GM18861 (cell line): Measurements from ENCODE around the gene ZBED2.
"Not testable (repeated sequence)": the region's sequence is repeated elsewhere in the genome, so short reads cannot be mapped to it uniquely, and the experiment has no call there.

ENCODE experiments used
- ATAC-seq: cut with Tn5 transposase; IDR thresholded peaks from one replicate; pipeline ENCODE4 v1.9.1; 2021; ENCODE audit not compliant: unreplicated experiment

Gene ZBED2

DNA sequence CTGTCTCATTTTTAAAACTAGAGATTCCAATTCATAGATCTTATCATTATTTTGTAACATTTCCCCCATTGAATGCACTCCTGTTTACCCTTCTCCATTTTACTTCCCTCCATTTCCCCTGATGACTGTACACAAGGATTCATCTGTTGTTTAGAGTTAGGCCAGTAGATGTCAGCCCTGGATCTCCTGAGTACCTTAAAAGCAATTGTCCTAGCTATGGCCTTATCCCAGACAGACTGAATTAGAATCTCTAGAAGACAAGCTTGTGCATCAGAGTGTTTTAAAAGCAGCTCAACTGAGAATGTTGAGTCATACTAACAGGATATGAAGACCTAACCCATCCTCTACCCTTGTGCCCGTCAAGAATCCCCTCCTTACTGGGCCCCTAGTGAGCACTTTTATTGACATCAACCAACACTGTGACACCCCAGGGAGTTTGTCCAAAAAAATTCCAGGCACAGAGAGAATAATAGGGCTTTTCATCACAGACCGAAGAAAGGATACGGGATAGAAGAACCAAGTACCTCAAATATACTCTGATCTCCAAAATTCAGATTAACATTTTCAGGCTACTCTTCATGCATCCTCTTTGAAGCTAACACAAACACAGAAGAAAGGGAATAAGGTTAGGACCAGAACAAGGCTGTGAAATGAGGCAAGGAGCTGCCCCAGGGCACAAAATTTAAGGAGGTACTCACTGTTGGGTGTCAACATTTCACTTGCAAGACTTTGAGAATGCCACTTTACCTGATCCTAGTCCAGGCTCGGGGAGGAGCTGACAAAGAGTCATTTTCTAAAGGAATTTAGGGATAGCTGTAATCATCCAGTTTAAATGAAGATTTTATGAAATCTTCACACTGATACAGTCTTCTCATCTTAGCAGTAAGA, 17.1 kb downstream of the ZBED2 start:
- peak; percentile 95 for ATAC-seq

GRCh38 chr3:111577113-111577512, 18.0 kb downstream of the ZBED2 start:
- ATAC-seq = no peak

- no peak for ATAC-seq
Measured at GRCh38 chr3:111571907-111572460, 23.2 kb downstream of the ZBED2 start.

- ATAC-seq = no peak
Measured at GRCh38 chr3:111571282-111571681, 23.9 kb downstream of the ZBED2 start.

GRCh38 chr3:111570404-111571030, 24.6 kb downstream of the ZBED2 start:
- no peak for ATAC-seq

- ATAC-seq = no peak
Measured at GRCh38 chr3:111568911-111569310, 26.2 kb downstream of the ZBED2 start.

DNA sequence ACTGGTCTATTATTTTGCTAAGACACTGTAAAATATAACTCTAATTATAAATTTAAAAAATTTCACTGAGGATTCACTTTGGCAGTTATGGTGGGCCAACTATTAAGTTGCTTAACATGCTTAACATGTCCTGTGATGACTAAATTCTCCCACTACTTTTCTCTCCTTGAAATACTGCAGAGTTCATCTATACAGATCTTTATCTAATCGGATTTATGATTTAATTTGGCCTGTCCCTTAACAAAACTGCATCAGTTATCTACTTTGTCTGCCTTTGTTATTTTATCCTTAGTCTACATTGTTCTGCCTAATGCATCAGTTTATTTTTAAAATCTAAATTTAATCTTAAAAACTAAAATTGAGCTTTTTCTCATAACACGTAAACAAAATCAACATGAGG, 26.8 kb downstream of the ZBED2 start:
- ATAC-seq = no peak

DNA sequence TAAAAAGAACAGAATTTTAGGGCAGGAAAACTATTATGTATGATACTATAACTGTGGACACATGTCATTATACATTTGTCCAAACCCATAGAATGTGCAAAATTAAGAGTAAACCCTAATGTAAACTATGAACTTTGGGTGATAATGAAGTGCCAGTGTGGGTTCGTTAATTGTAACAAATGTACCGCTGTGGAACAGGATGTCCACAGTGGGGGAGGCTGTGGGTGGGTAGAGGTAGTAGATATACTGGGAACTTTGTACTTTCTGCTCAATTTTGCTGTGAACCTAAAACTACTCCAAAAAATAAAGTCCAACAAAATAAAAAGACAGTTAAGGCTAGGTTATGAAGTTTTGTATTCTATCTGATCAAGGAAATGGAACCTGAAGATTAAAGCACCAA, 28.3 kb downstream of the ZBED2 start:
- no peak for ATAC-seq

GRCh38 chr3:111561902-111562301, 33.2 kb downstream of the ZBED2 start:
- ATAC-seq = not testable (repeated sequence)

- ATAC-seq = no peak
Measured at GRCh38 chr3:111548756-111549155, 46.4 kb downstream of the ZBED2 start.

- peak; percentile 54 for ATAC-seq
Measured at GRCh38 chr3:111548092-111548491, 47.1 kb downstream of the ZBED2 start.

DNA sequence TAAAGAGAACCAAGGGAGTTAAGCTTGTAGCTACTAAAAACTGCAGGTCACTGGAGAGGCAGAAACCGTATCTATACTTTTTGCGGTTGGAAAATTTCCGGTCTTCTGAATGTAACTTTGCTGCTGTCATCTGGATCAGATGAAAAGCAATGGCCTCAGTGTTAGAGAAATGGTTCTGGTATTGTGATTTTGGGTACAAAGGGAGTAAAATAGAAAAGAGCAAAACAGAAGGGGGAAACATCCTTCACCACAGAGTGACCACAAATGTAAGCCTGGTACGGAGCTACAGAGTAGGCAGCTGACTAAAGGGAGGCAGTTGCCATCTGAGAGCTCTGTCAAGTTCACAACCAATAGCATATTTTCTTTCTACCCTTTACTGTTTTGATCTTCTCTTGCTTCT, 47.5 kb downstream of the ZBED2 start:
- peak; percentile 81 for ATAC-seq

DNA sequence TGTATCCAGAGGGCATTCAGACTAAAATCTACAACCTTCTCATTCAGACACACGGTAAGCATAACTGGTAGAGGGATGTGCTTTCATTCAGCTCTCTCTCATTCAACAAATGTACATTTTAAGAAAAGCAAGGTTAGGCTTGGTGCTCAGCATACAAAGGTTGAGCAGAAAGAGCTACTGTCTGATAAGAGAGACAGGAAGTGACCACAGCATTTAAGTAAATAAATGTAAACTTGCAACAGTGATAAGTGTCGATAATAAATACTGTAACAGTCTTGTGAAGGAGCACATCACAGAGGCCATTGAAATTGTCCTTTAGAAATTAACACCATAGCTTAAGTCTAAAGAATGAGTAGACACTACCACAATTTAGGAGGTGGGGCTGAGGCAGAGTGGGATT, 49.8 kb downstream of the ZBED2 start:
- ATAC-seq = no peak
